DMS153 treated with DMSO at 0.1 percent for 48 hours (cell line): ENCODE measurements around the gene ZNF804B.
"Not testable (repeated sequence)": the region's sequence is repeated elsewhere in the genome, so short reads cannot be mapped to it uniquely, and the experiment has no call there.

Source experiments
- DNase-seq: peaks from one replicate; lab custom pipeline; 2025; ENCODE audit not compliant: unreplicated experiment; lab: John Stamatoyannopoulos, UW

ZNF804B gene

GRCh38 chr7:89073776-89074175 is 314.3 kb downstream of the ZNF804B start:
- DNase-seq = no peak

DNA sequence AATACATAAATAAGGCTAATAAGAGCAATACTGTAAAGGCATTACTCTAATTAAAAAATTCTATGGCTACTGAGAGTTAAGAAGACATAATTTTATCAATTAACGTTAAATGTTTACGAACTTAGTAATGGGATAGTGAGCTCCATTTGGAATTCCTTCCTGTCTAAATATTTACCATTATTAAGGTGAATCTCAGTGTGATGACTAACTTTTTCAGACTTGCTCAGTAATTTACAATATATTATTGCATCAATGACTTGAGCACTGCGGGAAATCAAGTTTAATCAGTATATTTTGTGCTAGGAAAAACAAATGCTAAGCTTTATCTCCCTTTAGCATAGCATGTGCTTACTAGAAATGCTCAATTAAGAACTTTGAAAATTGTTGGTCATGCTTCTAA is 318.5 kb downstream of the ZNF804B start:
- DNase-seq = no peak

DNA sequence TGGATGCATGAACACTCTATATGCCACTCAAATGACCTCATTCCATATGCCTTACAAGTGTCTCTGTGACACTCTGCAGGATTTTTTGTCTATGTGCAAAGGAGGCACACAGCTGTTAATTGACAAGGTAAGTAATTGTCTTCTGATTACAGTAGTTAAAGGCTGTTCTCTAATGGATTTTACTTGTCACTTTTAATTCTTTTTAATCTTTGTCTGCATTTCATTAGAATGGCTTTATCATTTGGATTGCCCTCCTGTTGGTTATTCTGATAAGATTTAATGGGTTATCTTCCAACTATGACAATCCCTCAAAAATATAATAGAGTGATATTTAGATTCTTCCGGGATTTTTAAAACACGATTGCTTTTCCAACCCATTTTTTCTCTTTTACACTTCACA is 326.1 kb downstream of the ZNF804B start:
- no peak for DNase-seq

- no peak for DNase-seq
These were observed 332.1 kb downstream of the ZNF804B start for GRCh38 chr7:89091550-89091949.

- no peak for DNase-seq
These were observed 334.8 kb downstream of the ZNF804B start for GRCh38 chr7:89094269-89094668.

DNA sequence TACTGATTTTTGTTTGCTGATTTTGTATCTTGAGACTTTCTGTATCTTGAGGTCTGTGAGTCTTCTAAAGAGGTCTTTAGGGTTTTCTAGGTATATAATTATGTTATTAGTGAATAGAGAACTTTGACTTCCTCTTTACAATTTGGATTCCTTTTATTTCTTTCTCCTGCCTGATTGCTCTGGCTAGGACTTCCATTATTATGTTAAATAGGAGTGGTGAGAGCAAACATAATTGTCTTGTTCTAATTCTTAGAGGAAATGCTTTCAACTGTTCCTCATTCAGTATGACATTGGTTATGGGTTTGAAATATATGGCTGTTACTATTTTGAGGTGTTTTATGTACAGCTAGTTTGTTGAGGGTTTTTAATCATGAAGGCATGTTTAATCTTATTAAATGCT is 344.1 kb downstream of the ZNF804B start:
- DNase-seq = no peak

DNA sequence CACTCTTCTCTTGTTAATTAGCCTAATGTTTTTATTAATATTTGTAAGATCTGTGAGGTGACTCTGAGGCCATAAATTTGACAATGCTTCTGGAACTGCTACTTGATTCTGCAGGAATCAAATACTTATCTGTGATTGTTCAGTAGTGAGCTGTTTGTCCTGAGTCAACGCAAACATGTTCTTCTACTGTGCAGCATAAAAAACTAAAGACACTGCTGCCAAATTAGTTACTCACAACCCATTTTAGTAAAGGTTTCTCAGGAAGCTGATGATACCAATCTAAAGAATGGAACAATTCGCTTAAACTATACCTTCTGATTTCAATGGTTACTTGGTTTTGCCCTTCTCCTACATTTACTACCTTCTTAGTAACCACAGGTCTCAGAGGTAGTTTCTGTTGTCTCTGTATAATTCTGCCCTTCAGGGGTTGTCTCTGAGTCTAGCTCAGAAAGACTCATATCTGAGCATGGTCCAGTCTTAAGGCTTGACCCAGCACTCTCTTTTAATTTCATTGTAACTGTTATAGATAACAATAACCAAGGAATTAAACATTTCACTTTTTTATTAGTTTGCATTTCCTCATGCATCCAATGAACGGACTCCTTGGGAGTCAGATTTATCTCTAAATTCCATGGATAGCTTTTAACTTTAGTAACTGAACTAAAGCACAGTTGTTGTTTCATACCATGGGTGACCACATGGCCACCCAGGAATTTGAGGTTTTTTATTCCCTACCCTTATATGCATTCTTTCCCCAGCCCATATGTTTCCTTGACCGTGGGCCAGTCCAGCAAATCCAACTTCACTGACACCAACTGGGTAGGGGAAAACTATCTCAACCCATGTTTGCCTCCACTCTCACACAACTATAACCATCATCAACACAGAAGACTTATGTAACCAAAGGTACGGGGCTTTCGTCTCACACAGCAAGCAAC is 345.5 kb downstream of the ZNF804B start:
- no peak for DNase-seq

DNA sequence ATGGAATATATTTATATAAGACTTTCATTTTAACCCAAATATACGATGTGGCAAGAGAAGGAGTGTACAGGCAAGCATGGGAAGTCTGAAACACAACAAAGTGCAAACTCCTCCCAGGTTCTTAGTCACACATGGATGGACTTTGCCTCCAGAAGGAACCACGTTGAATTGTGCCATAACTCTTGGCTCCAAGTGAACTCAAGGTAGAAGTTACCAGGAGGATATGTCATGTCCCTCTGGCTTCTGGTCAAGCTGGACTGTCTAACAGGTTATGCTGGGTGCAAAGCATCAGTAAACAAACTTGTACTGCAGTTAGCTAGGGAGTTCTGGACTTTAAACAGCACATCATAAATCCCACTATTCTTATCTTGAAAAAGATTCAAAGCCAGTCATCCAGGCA is 364.4 kb downstream of the ZNF804B start:
- DNase-seq = no peak

DNA sequence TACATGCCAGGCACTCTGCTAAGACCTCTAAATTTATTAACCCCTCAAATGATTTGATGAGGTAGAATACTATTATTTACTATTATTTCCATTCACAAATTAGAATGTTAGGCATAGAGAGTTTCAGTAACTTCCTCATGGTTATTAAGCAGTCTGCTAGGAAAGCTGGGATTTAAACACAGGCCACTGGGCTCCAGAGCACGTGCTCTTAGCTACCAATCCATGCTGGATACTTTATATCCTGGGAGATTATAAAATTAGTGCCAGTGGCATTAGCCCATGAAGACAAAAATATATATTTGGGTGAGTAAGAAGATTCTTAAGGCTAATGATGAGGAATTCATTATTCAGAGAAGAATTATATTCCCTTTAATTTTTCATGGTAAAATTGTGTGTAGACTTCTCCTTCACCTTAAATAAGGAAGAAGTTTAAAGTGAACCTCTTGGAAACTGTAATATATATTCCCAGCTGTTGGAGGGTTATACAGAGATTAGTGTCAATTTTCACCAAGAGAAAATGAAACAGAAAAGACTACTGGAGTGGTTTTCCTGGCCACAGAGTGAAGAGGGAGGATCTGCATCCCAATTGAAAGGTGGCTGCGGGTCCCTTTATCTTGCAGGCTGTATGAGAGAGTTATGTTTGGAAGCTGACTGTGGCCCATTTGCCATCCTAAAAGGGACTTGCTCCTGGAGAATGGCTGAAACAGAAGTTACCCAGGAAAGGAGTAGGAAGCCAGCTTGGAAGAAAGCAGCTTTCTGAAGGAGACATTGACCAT is 370.3 kb downstream of the ZNF804B start:
- DNase-seq = no peak

- no peak for DNase-seq
These were observed 373.9 kb downstream of the ZNF804B start for GRCh38 chr7:89133357-89133756.

DNA sequence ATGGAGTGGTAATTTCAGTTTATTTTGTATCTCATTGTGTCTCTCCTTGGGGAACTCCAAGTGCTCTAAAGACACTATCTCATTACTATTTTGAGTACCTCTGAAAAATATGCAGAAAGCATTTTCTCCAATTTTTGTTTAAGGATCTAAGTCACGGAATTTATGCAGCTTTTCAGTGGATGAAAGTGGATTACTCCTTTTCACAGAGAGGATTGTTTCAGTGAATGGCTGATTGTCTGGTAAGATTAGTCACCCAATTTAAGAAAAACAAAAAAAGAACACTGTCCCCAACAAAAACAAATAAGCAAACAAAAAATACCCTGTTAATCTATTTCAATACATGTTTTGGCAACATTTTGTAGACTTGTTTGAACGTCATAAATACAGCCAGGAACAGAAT is 374.3 kb downstream of the ZNF804B start:
- no peak for DNase-seq

- DNase-seq = no peak
These were observed 386.3 kb downstream of the ZNF804B start for GRCh38 chr7:89145801-89146200.

DNA sequence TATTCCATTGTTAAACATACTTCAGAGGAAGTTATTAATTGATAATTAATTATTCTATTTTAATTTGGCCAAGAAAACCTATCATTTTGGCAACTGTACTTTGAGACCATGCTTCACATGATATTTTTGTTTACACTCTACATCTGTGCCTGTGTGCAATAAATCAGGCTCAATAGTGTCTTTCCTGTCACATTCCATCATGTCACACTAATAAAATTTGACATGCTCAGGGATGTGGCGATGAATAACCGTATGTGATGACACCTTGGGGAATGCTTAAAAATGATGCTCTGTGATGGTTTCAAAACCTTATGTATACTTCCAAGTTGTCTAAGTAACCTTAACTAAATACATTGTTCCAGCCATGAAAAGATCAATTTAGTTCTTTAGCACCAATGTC is 400.6 kb downstream of the ZNF804B start:
- no peak for DNase-seq

- no peak for DNase-seq
These were observed 405.9 kb downstream of the ZNF804B start for GRCh38 chr7:89165421-89165820.

GRCh38 chr7:89170628-89171027 is 411.1 kb downstream of the ZNF804B start:
- DNase-seq = no peak

GRCh38 chr7:89182116-89182515 is 422.6 kb downstream of the ZNF804B start:
- no peak for DNase-seq

DNA sequence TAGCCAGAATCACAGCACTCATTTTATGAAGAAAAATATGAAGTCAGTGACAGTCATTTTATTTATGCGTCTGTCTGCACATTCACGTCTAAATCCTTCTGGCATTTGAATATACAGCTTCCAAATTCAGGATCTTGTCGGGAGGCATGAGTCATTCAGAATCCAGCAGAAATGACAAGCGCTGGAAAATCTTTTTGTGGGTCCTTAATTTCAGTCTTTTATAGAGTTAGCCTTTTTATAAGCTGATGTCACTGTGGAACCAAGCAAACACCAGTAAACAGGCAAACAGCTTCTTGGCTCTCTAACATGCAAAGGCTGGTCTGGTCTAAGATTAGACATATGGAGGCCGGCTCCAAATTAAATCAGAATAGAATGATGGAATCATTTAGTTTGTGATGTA is 424.2 kb downstream of the ZNF804B start:
- no peak for DNase-seq

DNA sequence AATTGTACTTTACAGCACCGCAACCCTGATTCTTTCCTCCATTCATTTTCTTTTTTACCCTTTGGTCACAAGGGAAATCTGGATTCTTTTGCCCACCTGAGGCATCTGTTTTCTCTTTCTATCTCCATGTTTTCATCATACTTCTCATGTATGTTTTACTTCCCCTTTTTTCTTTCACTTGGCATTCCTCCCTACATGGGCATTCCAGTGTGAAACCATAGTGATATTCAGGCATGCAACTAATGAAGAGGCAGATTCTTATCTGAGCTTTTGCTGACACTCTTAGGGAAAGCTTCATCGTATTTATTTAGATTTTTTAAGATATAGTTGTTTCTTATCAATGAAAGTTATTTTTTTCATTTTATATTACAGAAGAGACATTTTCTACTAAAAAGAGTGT is 441.3 kb downstream of the ZNF804B start:
- DNase-seq = no peak

GRCh38 chr7:89223900-89224395 is 464.4 kb downstream of the ZNF804B start:
- no peak for DNase-seq

DNA sequence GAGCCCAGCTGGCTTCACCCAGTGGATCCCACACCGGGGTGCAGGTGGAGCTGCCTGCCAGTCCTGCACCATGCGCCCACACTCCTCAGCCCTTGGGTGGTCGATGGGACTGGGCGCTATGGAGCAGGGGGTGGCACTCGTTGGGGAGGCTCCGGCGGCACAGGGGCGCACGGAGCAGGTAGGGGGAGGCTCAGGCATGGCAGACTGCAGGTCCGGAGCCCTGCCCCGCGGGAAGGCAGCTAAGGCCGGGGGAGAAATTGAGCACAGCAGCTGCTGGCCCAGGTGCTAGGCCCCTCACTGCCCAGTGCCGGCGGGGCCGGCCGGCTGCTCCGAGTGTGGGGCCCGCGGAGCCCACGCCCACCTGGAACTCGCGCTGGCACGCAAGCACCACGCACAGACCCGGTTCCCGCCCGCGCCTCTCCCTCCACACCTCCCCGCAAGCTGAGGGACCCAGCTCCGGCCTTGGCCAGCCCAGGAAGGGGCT is 469.2 kb downstream of the ZNF804B start:
- not testable (repeated sequence) for DNase-seq

DNA sequence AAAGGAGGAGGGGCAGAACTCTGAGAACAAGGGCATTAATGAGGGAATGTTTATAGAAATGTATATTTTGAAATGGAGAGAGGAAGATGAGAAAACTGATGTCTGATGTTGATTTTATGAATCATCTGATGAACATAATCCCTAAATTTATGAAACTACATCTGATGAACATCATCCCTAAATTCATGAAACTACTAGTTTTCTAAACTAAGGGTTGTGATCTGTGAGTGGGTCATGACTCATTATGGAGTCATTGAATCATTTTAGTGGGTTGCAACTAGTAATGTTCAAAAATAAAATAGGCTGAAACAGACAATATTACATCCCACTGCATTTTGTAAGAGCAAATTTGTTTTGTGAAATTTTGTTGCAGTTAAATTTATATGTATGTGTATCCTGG is 478.7 kb downstream of the ZNF804B start:
- DNase-seq = no peak

DNA sequence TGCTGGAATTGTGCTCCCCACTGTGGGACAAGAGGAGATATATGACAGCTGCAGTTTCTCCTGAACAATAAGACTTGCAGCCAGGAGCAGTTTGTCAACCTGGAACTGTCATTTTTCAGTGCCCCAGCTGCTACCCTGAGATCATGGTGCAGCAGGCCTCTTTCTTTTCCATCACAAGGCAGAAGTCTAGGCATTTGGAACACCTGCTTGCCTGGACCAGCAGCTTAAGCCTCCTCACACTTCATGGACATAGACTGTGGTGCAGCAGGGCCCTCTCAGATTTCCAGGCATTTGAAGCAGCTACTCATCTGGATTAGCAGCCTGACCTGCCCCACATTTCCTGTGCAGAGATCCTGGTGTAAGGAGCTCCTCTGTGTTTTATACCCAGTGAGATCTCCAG is 486.7 kb downstream of the ZNF804B start:
- no peak for DNase-seq
